ENCODE data around the gene CDIP1.

Gene CDIP1

GRCh38 chr16:4494746-4495490 lies 43.7 kb downstream of the CDIP1 start:
- DNase-seq (ENCODE audit: low spot score), result peak; percentile 70
- peak; percentile 63 for FAIRE-seq

- DNase-seq (ENCODE audit: low spot score) (no peak), FAIRE-seq (no peak)
Observed at GRCh38 chr16:4491898-4492297, 46.7 kb downstream of the CDIP1 start.

- DNase-seq (ENCODE audit: low spot score) (peak; percentile 39), FAIRE-seq (no peak)
Observed at GRCh38 chr16:4489030-4489429, 49.5 kb downstream of the CDIP1 start.

GRCh38 chr16:4488499-4488967 lies 50.0 kb downstream of the CDIP1 start:
- FAIRE-seq, result no peak
- DNase-seq (ENCODE audit: low spot score), result no peak

GRCh38 chr16:4487955-4488498 lies 50.5 kb downstream of the CDIP1 start:
- FAIRE-seq, result no peak
- no peak for DNase-seq (ENCODE audit: low spot score)

- DNase-seq (ENCODE audit: low spot score), result no peak
Observed at GRCh38 chr16:4486126-4486893, 52.3 kb downstream of the CDIP1 start.

GRCh38 chr16:4481963-4482362 lies 56.6 kb downstream of the CDIP1 start:
- DNase-seq (ENCODE audit: low spot score) (no peak), FAIRE-seq (no peak)

More at GRCh38 chr16:4486126-4486893, 52.3 kb downstream of the CDIP1 start:
- FAIRE-seq, result no peak

GRCh38 chr16:4481526-4481925 lies 57.0 kb downstream of the CDIP1 start:
- no peak for DNase-seq (ENCODE audit: low spot score)
- no peak for FAIRE-seq

GRCh38 chr16:4477966-4478365 lies 60.6 kb downstream of the CDIP1 start:
- FAIRE-seq, result no peak
- peak; percentile 65 for DNase-seq (ENCODE audit: low spot score)

- FAIRE-seq, result peak; percentile 97
Observed at GRCh38 chr16:4475880-4476788, 62.4 kb downstream of the CDIP1 start, which contains the start of gene HMOX2. TSS of gene HMOX2 (plus strand) at chr16:4476398. CDS start at chr16:4505525, 29,127 bp downstream.

GRCh38 chr16:4474192-4474961 lies 64.2 kb downstream of the CDIP1 start, which contains the start of gene NMRAL1:
TSS of gene NMRAL1 (minus strand) at chr16:4474625. CDS start at chr16:4474132, 493 bp downstream.
- no peak for DNase-seq (ENCODE audit: low spot score)
- FAIRE-seq, result no peak

More at GRCh38 chr16:4475880-4476788, 62.4 kb downstream of the CDIP1 start, which contains the start of gene HMOX2:
- peak; percentile 97 for DNase-seq (ENCODE audit: low spot score)

- DNase-seq (ENCODE audit: low spot score) (no peak), FAIRE-seq (no peak)
Observed at GRCh38 chr16:4472880-4473279, 65.7 kb downstream of the CDIP1 start.

GRCh38 chr16:4471869-4472268 lies 66.7 kb downstream of the CDIP1 start:
- FAIRE-seq (no peak), DNase-seq (ENCODE audit: low spot score) (no peak)

GRCh38 chr16:4468972-4469371 lies 69.6 kb downstream of the CDIP1 start:
- FAIRE-seq, result peak; percentile 13
- no peak for DNase-seq (ENCODE audit: low spot score)

- FAIRE-seq (no peak), DNase-seq (ENCODE audit: low spot score) (no peak)
Observed at GRCh38 chr16:4467916-4468315, 70.7 kb downstream of the CDIP1 start.

- no peak for FAIRE-seq
- no peak for DNase-seq (ENCODE audit: low spot score)
Observed at GRCh38 chr16:4465977-4466779, 72.4 kb downstream of the CDIP1 start.

GRCh38 chr16:4463522-4464163 lies 74.9 kb downstream of the CDIP1 start:
- DNase-seq (ENCODE audit: low spot score), result peak; percentile 20
- FAIRE-seq, result no peak

GRCh38 chr16:4461250-4462085 lies 77.1 kb downstream of the CDIP1 start:
- no peak for DNase-seq (ENCODE audit: low spot score)

More at GRCh38 chr16:4461250-4462085, 77.1 kb downstream of the CDIP1 start:
- no peak for FAIRE-seq

All from urothelium cell line (cell line).